ENCODE data around the gene PALM2AKAP2.

The PALM2AKAP2 gene

GRCh38 chr9:109775516-109775915 lies 4.5 kb upstream of the PALM2AKAP2 start:
- no peak for DNase-seq

GRCh38 chr9:109776391-109776790 lies 3.6 kb upstream of the PALM2AKAP2 start:
- DNase-seq, result no peak

- DNase-seq, result no peak
Observed at GRCh38 chr9:109780453-109781033, 545 bp downstream of the PALM2AKAP2 start.

- DNase-seq, result no peak
Observed at GRCh38 chr9:109781086-109781485, 1.1 kb downstream of the PALM2AKAP2 start.

GRCh38 chr9:109781541-109782197 lies 1.7 kb downstream of the PALM2AKAP2 start:
- DNase-seq, result no peak

- no peak for DNase-seq
Observed at GRCh38 chr9:109787735-109788134, 7.7 kb downstream of the PALM2AKAP2 start.

- DNase-seq, result no peak
Observed at GRCh38 chr9:109789556-109789955, 9.6 kb downstream of the PALM2AKAP2 start.

GRCh38 chr9:109789971-109790370 lies 10.0 kb downstream of the PALM2AKAP2 start:
- DNase-seq, result no peak

GRCh38 chr9:109791003-109791677 lies 11.1 kb downstream of the PALM2AKAP2 start:
- DNase-seq, result no peak

GRCh38 chr9:109791747-109792146 lies 11.7 kb downstream of the PALM2AKAP2 start:
- DNase-seq, result no peak

- no peak for DNase-seq
Observed at GRCh38 chr9:109792951-109793546, 13.1 kb downstream of the PALM2AKAP2 start.

- no peak for DNase-seq
Observed at GRCh38 chr9:109793921-109794320, 13.9 kb downstream of the PALM2AKAP2 start.

- no peak for DNase-seq
Observed at GRCh38 chr9:109794361-109795012, 14.5 kb downstream of the PALM2AKAP2 start.

GRCh38 chr9:109795613-109796012 lies 15.6 kb downstream of the PALM2AKAP2 start:
- DNase-seq, result no peak

GRCh38 chr9:109796078-109796477 lies 16.1 kb downstream of the PALM2AKAP2 start:
- DNase-seq, result no peak

- DNase-seq, result no peak
Observed at GRCh38 chr9:109797006-109797405, 17.0 kb downstream of the PALM2AKAP2 start.

GRCh38 chr9:109797509-109797908 lies 17.5 kb downstream of the PALM2AKAP2 start:
- no peak for DNase-seq

- no peak for DNase-seq
Observed at GRCh38 chr9:109799141-109799540, 19.1 kb downstream of the PALM2AKAP2 start.

GRCh38 chr9:109799792-109800191 lies 19.8 kb downstream of the PALM2AKAP2 start:
- no peak for DNase-seq

- no peak for DNase-seq
Observed at GRCh38 chr9:109801484-109801883, 21.5 kb downstream of the PALM2AKAP2 start.

GRCh38 chr9:109802491-109802890 lies 22.5 kb downstream of the PALM2AKAP2 start:
- no peak for DNase-seq

GRCh38 chr9:109805050-109805449 lies 25.1 kb downstream of the PALM2AKAP2 start:
- no peak for DNase-seq

GRCh38 chr9:109806506-109807115 lies 26.6 kb downstream of the PALM2AKAP2 start:
- no peak for DNase-seq

Measured in DMS79 treated with DMSO at 0.1 percent for 48 hours (cell line).